ENCODE data around the gene OPA3.
A peak's percentile ranks its signal among the peaks of the same experiment; 100 is the strongest.

OPA3 gene

DNA sequence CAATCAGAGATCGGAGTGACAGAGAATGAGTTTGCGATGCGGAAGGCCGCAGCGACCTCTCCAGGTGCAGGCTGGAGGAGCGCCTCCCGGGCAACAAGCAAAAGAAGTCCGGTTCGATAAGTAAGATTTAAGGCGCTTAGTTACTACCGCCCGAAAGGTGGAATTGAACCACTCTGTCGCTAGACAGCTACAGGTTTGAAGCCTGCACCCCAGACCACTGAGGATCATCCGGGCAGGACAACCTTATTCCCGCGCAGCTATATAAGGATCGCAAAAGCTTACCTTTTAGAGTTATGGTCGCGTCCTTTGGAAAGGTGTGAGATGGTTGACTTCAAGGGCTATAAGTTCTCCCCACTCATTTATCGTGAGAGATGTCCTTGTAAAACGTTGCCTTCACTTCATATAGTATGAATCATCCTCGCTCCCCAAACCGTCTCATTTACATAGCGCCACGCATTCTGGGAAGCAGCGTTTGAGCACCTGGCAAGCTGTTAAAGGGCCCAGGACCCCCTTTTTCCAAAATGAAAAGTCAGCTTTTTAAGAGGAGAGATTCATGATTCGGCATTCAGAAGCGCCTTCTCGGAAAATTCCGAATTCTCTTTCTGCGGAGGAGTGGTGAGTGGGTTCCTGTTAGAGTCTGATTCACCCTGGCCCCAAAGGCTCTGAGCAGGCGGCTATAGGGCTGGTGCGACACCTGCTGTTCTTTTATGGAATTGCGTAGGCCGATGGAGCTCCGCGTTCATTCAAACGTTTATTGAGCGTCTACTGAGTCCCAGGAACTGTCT is 106.0 kb downstream of the OPA3 start:
- peak; percentile 77 for DNase-seq (ENCODE audit: low read depth)

- DNase-seq (ENCODE audit: low read depth) = no peak
These were observed 106.7 kb downstream of the OPA3 start for GRCh38 chr19:45477713-45478453.
